ENCODE measurements around the gene PCDHGA3.
"Not testable (repeated sequence)": the region's sequence is repeated elsewhere in the genome, so short reads cannot be mapped to it uniquely, and the experiment has no call there.

PCDHGA3 gene

DNA sequence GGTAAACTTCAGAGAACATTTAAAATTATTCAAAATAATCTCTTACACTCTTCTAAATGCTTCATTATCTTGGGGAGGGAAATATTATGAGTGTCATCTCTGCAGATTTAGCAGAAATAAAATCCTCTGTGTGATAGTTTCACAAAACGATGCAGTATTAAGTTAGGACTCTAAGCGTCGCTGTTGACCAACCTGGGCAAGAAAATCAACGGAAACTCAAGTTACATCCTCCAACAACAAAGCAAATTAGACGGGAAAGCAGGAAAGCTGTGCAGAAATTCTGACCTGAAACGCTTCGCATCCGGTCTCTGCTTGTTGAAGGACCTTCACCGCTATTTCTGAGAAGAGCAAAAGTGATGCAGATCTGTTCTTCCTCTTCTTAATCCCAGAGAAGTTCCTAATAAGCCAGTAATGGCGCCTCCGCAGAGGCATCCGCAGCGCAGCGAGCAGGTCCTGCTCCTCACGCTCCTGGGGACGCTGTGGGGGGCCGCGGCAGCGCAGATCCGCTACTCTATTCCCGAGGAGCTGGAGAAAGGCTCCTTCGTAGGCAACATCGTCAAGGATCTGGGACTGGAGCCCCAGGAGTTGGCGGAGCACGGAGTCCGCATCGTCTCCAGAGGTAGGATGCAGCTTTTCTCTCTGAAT lies 30.2 kb downstream of the PCDHGA3 start, which contains the start of gene PCDHGA6:
PCDHGA6 (plus strand) TSS at position 219 of the 645 bp plus-strand sequence; CDS start at position 412, 193 bp downstream.
- no peak for DNase-seq
- Histone ChIP-seq H3K27me3 (ENCODE audit: insufficient read depth, low read depth, severe bottlenecking) (no peaks in the 10 kb centered on the region), H3K36me3 (no peaks in the 10 kb centered on the region), H3K27ac (no peak within 1 kb of the TSS), H3K9me3 (ENCODE audit: severe bottlenecking) (peaks cover 30% of the 10 kb centered on the region), H3K4me3 (ENCODE audit: low read depth, low read length) (no peak within 1 kb of the TSS)
- TF ChIP-seq, protein P1, sequence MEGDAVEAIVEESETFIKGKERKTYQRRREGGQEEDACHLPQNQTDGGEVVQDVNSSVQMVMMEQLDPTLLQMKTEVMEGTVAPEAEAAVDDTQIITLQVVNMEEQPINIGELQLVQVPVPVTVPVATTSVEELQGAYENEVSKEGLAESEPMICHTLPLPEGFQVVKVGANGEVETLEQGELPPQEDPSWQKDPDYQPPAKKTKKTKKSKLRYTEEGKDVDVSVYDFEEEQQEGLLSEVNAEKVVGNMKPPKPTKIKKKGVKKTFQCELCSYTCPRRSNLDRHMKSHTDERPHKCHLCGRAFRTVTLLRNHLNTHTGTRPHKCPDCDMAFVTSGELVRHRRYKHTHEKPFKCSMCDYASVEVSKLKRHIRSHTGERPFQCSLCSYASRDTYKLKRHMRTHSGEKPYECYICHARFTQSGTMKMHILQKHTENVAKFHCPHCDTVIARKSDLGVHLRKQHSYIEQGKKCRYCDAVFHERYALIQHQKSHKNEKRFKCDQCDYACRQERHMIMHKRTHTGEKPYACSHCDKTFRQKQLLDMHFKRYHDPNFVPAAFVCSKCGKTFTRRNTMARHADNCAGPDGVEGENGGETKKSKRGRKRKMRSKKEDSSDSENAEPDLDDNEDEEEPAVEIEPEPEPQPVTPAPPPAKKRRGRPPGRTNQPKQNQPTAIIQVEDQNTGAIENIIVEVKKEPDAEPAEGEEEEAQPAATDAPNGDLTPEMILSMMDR (IDR thresholded peaks at IDR 0.05; ENCODE audit: low read depth, low read length), result no peak

DNA sequence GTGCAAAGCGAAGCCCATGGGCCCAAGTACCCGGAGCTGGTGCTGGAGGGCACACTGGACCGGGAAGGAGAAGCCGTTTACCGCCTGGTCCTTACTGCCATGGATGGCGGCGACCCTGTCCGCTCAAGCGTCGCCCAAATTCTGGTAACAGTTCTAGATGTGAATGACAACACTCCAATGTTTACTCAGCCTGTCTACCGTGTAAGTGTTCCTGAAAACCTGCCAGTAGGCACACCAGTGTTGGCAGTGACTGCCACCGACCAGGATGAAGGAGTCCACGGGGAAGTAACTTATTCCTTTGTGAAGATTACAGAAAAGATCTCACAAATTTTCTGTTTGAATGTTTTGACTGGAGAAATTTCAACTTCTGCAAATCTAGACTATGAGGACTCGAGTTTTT lies 31.0 kb downstream of the PCDHGA3 start:
- Histone ChIP-seq H3K27ac (no peak overlapping the region), H3K27me3 (ENCODE audit: insufficient read depth, low read depth, severe bottlenecking) (no peaks in the 10 kb centered on the region), H3K9me3 (ENCODE audit: severe bottlenecking) (peaks cover 30% of the 10 kb centered on the region), H3K36me3 (no peaks in the 10 kb centered on the region), H3K4me3 (ENCODE audit: low read depth, low read length) (no peak overlapping the region)
- no peak for DNase-seq
- TF ChIP-seq, protein P1 (IDR thresholded peaks at IDR 0.05; ENCODE audit: low read depth, low read length), result no peak

DNA sequence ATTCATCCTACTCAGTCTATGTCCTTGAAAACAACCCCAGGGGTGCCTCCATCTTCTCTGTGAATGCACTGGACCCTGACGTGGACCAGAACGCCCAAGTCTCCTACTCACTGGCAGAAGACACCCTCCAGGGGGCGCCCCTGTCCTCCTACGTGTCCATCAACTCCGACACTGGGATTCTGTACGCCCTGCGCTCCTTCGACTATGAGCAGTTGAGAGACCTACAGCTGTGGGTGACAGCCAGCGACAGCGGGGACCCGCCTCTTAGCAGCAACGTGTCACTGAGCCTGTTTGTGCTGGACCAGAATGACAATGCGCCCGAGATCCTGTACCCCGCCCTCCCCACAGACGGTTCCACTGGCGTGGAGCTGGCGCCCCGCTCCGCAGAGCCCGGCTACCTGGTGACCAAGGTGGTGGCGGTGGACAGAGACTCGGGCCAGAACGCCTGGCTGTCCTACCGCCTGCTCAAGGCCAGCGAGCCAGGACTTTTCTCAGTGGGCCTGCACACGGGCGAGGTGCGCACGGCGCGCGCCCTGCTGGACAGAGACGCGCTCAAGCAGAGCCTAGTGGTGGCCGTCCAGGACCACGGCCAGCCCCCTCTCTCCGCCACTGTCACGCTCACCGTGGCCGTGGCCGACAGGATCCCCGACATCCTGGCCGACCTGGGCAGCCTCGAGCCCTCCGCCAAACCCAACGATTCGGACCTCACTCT lies 32.0 kb downstream of the PCDHGA3 start:
- H3K36me3 ChIP-seq; H3K27me3 ChIP-seq (ENCODE audit: insufficient read depth, low read depth, severe bottlenecking); H3K4me3 ChIP-seq (ENCODE audit: low read depth, low read length); H3K27ac ChIP-seq; DNase-seq: not testable (repeated sequence)
- H3K9me3 ChIP-seq (ENCODE audit: severe bottlenecking), result peaks cover 29% of the 10 kb centered on the region

DNA sequence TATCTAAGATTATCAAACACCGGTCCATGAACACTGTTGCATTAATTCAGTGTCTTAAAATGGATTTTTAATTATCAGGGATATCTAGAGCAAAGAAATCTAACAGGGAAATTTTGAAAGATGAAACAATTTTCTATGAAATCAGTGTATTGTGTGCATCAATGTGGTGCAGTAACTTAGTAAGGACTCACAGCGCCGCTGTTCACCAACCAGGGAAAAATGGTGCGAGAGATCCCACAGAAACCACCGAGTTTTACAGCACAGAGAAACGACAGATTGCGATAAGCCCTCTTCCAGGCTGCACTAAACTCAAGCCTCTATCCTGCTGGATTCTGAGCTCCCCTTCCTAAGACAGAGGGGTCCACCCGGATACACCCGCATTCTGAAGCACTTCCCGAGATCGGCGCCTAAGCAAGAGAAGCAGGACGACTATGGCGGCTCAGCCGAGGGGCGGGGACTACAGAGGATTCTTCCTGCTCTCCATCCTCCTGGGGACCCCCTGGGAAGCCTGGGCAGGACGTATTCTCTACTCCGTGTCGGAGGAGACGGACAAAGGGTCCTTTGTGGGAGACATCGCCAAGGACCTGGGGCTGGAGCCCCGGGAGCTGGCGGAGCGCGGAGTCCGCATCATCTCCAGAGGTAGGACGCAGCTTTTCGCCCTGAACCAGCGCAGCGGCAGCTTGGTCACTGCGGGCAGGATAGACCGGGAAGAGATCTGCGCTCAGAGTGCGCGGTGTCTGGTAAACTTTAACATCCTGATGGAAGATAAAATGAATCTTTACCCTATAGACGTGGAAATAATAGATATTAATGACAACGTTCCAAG lies 39.1 kb downstream of the PCDHGA3 start, which contains the start of gene PCDHGA7:
PCDHGA7 (plus strand) TSS at position 274 of the 826 bp plus-strand sequence; CDS start at position 432, 158 bp downstream.
- H3K4me3 ChIP-seq (ENCODE audit: low read depth, low read length), result no peak within 1 kb of the TSS
- H3K27me3 ChIP-seq (ENCODE audit: insufficient read depth, low read depth, severe bottlenecking), result no peaks in the 10 kb centered on the region
- no peaks in the 10 kb centered on the region for H3K36me3 ChIP-seq
- no peak within 1 kb of the TSS for H3K27ac ChIP-seq
- no peak for DNase-seq
- TF ChIP-seq, protein P1 (IDR thresholded peaks at IDR 0.05; ENCODE audit: low read depth, low read length), result no peak
- H3K9me3 ChIP-seq (ENCODE audit: severe bottlenecking), result peaks cover 13% of the 10 kb centered on the region

DNA sequence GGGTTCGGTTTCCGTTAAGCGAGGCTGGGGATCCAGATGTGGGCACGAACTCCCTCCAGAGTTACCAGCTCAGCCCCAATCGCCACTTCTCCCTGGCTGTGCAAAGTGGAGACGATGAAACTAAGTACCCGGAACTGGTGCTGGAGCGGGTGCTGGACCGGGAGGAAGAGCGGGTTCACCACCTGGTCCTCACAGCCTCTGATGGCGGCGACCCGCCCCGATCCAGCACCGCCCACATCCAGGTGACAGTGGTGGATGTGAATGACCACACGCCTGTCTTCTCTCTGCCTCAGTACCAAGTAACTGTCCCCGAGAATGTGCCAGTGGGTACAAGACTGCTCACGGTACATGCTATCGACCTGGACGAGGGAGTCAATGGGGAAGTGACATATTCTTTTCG lies 39.7 kb downstream of the PCDHGA3 start:
- no peak for DNase-seq
- TF ChIP-seq, protein P1 (IDR thresholded peaks at IDR 0.05; ENCODE audit: low read depth, low read length), result no peak
- no peak overlapping the region for H3K4me3 ChIP-seq (ENCODE audit: low read depth, low read length)

More for the DNA sequence above, 39.7 kb downstream of the PCDHGA3 start:
- Histone ChIP-seq H3K36me3 (no peaks in the 10 kb centered on the region), H3K27ac (no peak overlapping the region), H3K9me3 (ENCODE audit: severe bottlenecking) (peaks cover 13% of the 10 kb centered on the region), H3K27me3 (ENCODE audit: insufficient read depth, low read depth, severe bottlenecking) (no peaks in the 10 kb centered on the region)
